IMR-90 (cell line): Measurements from ENCODE around the gene USP43. TPM values are rescaled to one million over a fixed set of nuclear protein-coding genes. Genes with fewer than 3 reads are reported as not detected.

ENCODE experiments used
- ATAC-seq: fragments of 200-7000 bp; cut with Tn5 transposase; 2 replicates; pipeline ENCODE4 v1.9.1; 2020; ENCODE audit warnings: low read depth, mild to moderate bottlenecking, moderate library complexity
- BruUV-seq: library from RNA; stranded (reverse); fragments of 400-500 nt; replicated peaks from 2 replicates; lab custom pipeline; 2021; lab: Mats Ljungman, UMichigan
- CTCF ChIA-PET: fragments of 300-600 bp; formaldehyde crosslinking; extraction: SDS; loops from one replicate; lab custom pipeline; 2021; ENCODE audit warnings: antibody characterized with exemption; lab: Yijun Ruan, JAX
- POLR2A ChIA-PET: fragments of 300-600 bp; sonication (Branson Sonifier 250); formaldehyde crosslinking; loops from one replicate; lab custom pipeline; 2022; ENCODE audit warnings: antibody characterized with exemption; ENCODE audit not compliant: unreplicated experiment; lab: Charles Lee
- DNase-seq: peaks from one replicate; pipeline ENCODE4 v3.0.0; 2013
- H2AFZ ChIP-seq: replicated peaks from 2 replicates; pipeline ENCODE3; 2013; ENCODE audit warnings: low read length, mild to moderate bottlenecking; ENCODE audit not compliant: poor library complexity
- H2AK5ac ChIP-seq: 2 replicates; pipeline ENCODE4 v1.6.1; 2013; ENCODE audit warnings: low read depth, low read length, inconsistent platforms
- H2AK9ac ChIP-seq: replicated peaks from 2 replicates; pipeline ENCODE3; 2013; ENCODE audit warnings: mild to moderate bottlenecking, low read depth, low read length, moderate library complexity; ENCODE audit not compliant: poor library complexity
- H2BK120ac ChIP-seq: 2 replicates; pipeline ENCODE4 v1.6.1; 2013; ENCODE audit warnings: low read depth, low read length, inconsistent platforms
- H2BK15ac ChIP-seq: 3 replicates; pipeline ENCODE4 v1.6.1; 2013; ENCODE audit warnings: low read depth, low read length, inconsistent platforms
- H2BK20ac ChIP-seq: 2 replicates; pipeline ENCODE4 v1.6.1; 2013; ENCODE audit warnings: low read depth, mild to moderate bottlenecking, inconsistent platforms, low read length, moderate library complexity
- H2BK5ac ChIP-seq: 2 replicates; pipeline ENCODE4 v1.6.1; 2013; ENCODE audit warnings: mild to moderate bottlenecking, low read depth, low read length, inconsistent platforms; ENCODE audit not compliant: poor library complexity, severe bottlenecking
- H3K14ac ChIP-seq: replicated peaks from 2 replicates; pipeline ENCODE4 v1.6.1; 2013; ENCODE audit warnings: low read depth, low read length, inconsistent platforms
- H3K18ac ChIP-seq: 2 replicates; pipeline ENCODE4 v1.6.1; 2013; ENCODE audit warnings: low read depth, low read length, control low read depth
- H3K23ac ChIP-seq: 2 replicates; pipeline ENCODE4 v1.6.1; 2013; ENCODE audit warnings: low read depth, low read length, inconsistent platforms
- H3K27ac ChIP-seq: 2 replicates; pipeline ENCODE4 v1.5.1; 2013; ENCODE audit warnings: mild to moderate bottlenecking, control low read depth, low read length; ENCODE audit not compliant: insufficient read depth
- H3K27me3 ChIP-seq: 2 replicates; pipeline ENCODE4 v1.6.1; 2013; ENCODE audit warnings: low read length; ENCODE audit not compliant: control insufficient read depth, insufficient read depth
- H3K36me3 ChIP-seq: 2 replicates; pipeline ENCODE4 v1.6.1; 2013; ENCODE audit warnings: low read length, mixed read lengths; ENCODE audit not compliant: control insufficient read depth, insufficient read depth
- H3K4ac ChIP-seq: 2 replicates; pipeline ENCODE4 v1.6.1; 2013; ENCODE audit warnings: low read depth, low read length, inconsistent platforms
- H3K4me1 ChIP-seq: 2 replicates; pipeline ENCODE4 v1.6.1; 2013; ENCODE audit warnings: low read length, mixed read lengths; ENCODE audit not compliant: control insufficient read depth, insufficient read depth
- H3K4me2 ChIP-seq: 2 replicates; pipeline ENCODE4 v1.6.1; 2013; ENCODE audit warnings: low read depth, mild to moderate bottlenecking, control low read depth, low read length, moderate library complexity
- H3K4me3 ChIP-seq: 2 replicates; pipeline ENCODE4 v1.5.1; 2013; ENCODE audit warnings: low read depth, mild to moderate bottlenecking, control low read depth, low read length, moderate library complexity; ENCODE audit not compliant: insufficient read depth
- H3K56ac ChIP-seq: 2 replicates; pipeline ENCODE4 v1.6.1; 2013; ENCODE audit warnings: low read length, inconsistent platforms; ENCODE audit not compliant: insufficient read depth; ENCODE audit errors: extremely low read depth
- H3K79me1 ChIP-seq, 2 experiments: 2 replicates each; pipeline ENCODE4 v1.6.1; 2013; ENCODE audit warnings: low read length in 2 of 2, inconsistent platforms in 1 of 2, low read depth in 1 of 2
- H3K9ac ChIP-seq: 2 replicates; pipeline ENCODE4 v1.6.1; 2013; ENCODE audit warnings: low read depth, low read length, control low read depth
- H3K9me1 ChIP-seq: 2 replicates; pipeline ENCODE4 v1.6.1; 2013; ENCODE audit warnings: low read length, inconsistent platforms; ENCODE audit not compliant: insufficient read depth
- H3K9me3 ChIP-seq: 2 replicates; pipeline ENCODE4 v1.6.1; 2013; ENCODE audit warnings: low read length; ENCODE audit not compliant: control insufficient read depth, insufficient read depth
- H4K20me1 ChIP-seq: 2 replicates; pipeline ENCODE4 v1.6.1; 2013; ENCODE audit warnings: low read length, inconsistent platforms; ENCODE audit not compliant: insufficient read depth
- H4K5ac ChIP-seq: 2 replicates; pipeline ENCODE4 v1.6.1; 2013; ENCODE audit warnings: mild to moderate bottlenecking, low read depth, low read length, control low read depth
- H4K8ac ChIP-seq, 2 experiments: 2 replicates each; pipeline ENCODE4 v1.6.1; 2013; ENCODE audit warnings: low read depth in 2 of 2, low read length in 2 of 2, control low read depth in 1 of 2, inconsistent platforms in 1 of 2
- H4K91ac ChIP-seq: 2 replicates; pipeline ENCODE4 v1.6.1; 2013; ENCODE audit warnings: low read depth, low read length, inconsistent platforms; ENCODE audit not compliant: insufficient read depth
- BHLHE40 ChIP-seq: fragments of 150-350 bp; IDR thresholded peaks from 2 replicates; pipeline ENCODE4 v1.6.1; 2016; ENCODE audit warnings: mild to moderate bottlenecking, low read depth, low read length
- CEBPB ChIP-seq: IDR thresholded peaks from 2 replicates; pipeline ENCODE4 v1.6.1; 2012; ENCODE audit warnings: low read depth, low read length, improper control_type of control experiment
- MXI1 ChIP-seq: IDR thresholded peaks from 2 replicates; pipeline ENCODE4 v1.6.1; 2012; ENCODE audit warnings: low read depth, mild to moderate bottlenecking, low read length, moderate library complexity, borderline replicate concordance
- NFE2L2 ChIP-seq: fragments of 150-350 bp; IDR thresholded peaks from 2 replicates; pipeline ENCODE4 v1.6.1; 2016; ENCODE audit warnings: low read depth, mild to moderate bottlenecking, low read length
- RFX5 ChIP-seq: IDR thresholded peaks from 2 replicates; pipeline ENCODE4 v1.8.0; 2012; ENCODE audit warnings: low read depth, mild to moderate bottlenecking, low read length, moderate library complexity
- WGBS, 2 experiments: methylation state at CpG; one replicate each; pipeline versions ENCODE4 v1.1.5 to v1.1.7; 2013; ENCODE audit warnings: missing lambda C conversion rate in 2 of 2; ENCODE audit not compliant: insufficient read length in 1 of 2; ENCODE audit errors: extremely low coverage in 2 of 2; 5-methylcytosine and 5-hydroxymethylcytosine counted together
- dilution Hi-C: fragments of 300-500 bp; cut with HindIII; formaldehyde crosslinking; loops from one replicate; pipeline ENCODE4 v1.14.3; 2018; ENCODE audit warnings: low sequenced_read_pairs; ENCODE audit not compliant: unreplicated experiment
- in situ Hi-C: fragments of 300-500 bp; cut with MboI; formaldehyde crosslinking; loops from 3 replicates; pipeline ENCODE4 v1.14.3; 2019; ENCODE audit warnings: low sequenced_read_pairs, inconsistent platforms, mixed read lengths
- intact Hi-C: fragments of 100-400 bp; cut with micrococcal nuclease; formaldehyde crosslinking; loops from 2 replicates; pipeline ENCODE4 v1.10.0; 2022
- polyA plus RNA-seq, 3 experiments: library from polyadenylated mRNA; depleted of rRNA; stranded (reverse); fragments of >200 nt; gene quantifications; 2 replicates each; pipeline ENCODE4 v1.2.3, GENCODE V29; 2012; ENCODE audit warnings: low replicate concordance in 1 of 3
- total RNA-seq: library from RNA; depleted of rRNA; stranded (reverse); fragments of >200 nt; gene quantifications from 2 replicates; pipeline ENCODE4 v1.2.3, GENCODE V29; 2012

Gene USP43
- total and polyA plus RNA-seq, 2 of the 4 experiments (the other 2 are of a cell fraction) = not detected

- ATAC-seq (no peak), DNase-seq (no peak)
- in situ Hi-C loops = no loop called here
- no peak overlapping the region for H3K4me3 ChIP-seq
- POLR2A ChIA-PET = no interaction called here
- H3K14ac ChIP-seq = no peak overlapping the region
- H2AFZ ChIP-seq = no peak overlapping the region
- 74% methylated on average over 8 of the region's 15 CpGs; no CpG with 5 or more reads in 1 of the 2 experiments for WGBS, 2 experiments
- no peak overlapping the region for H2BK120ac ChIP-seq
- H2BK15ac ChIP-seq = no peak overlapping the region
- intact Hi-C loops = no loop called here
- H3K9ac ChIP-seq = no peak overlapping the region
- no peaks in the 10 kb centered on the region for H3K9me1 ChIP-seq
- H2BK20ac ChIP-seq = no peak overlapping the region
- no peak overlapping the region for H4K91ac ChIP-seq
- H4K5ac ChIP-seq = no peak overlapping the region
- no peaks in the 10 kb centered on the region for H3K36me3 ChIP-seq
- BruUV-seq = no TSS peak
- H3K18ac ChIP-seq = no peak overlapping the region
- dilution Hi-C loops = no loop called here
- H3K56ac ChIP-seq = no peak overlapping the region
- H2BK5ac ChIP-seq = no peak overlapping the region
- H4K8ac ChIP-seq = no peak overlapping the region
- CTCF ChIA-PET = interaction anchor here (1.0 kb wide), 3 partner anchors 10 to 160 kb away, joined by 4 to 7 read pairs (median 5); no protein-coding TSS in a partner anchor
- H3K4me2 ChIP-seq = no peak overlapping the region
- H3K4me1 ChIP-seq = no peaks in the 10 kb centered on the region
- H3K4ac ChIP-seq = no peak overlapping the region
- no peak overlapping the region for H3K23ac ChIP-seq
- no peak overlapping the region for H2AK9ac ChIP-seq
- H3K79me1 ChIP-seq = no peaks in the 10 kb centered on the region
- no peak for TF ChIP-seq RFX5
- TF ChIP-seq BHLHE40 = no peak
- no peak for TF ChIP-seq NFE2L2
- no peak for TF ChIP-seq CEBPB
- TF ChIP-seq MXI1 = no peak
- H2AK5ac ChIP-seq = no peak overlapping the region
- H4K20me1 ChIP-seq = no peaks in the 10 kb centered on the region
- H3K27ac ChIP-seq = no peak overlapping the region
- no peaks in the 10 kb centered on the region for H3K27me3 ChIP-seq
- no peaks in the 10 kb centered on the region for H3K9me3 ChIP-seq
Observed at GRCh38 chr17:9769036-9769695, 123.8 kb downstream of the USP43 start.
